Testis (tissue), 2 donors: ENCODE data around the gene BAIAP2L1.

Source experiments
- CTCF ChIP-seq, 3 experiments: fragments of 450-650 bp in 2 of 3; fragments of 200-600 bp in 1 of 3; sonication (generic) in 1 of 3; IDR thresholded peaks; one replicate each; pipeline ENCODE4 v1.5.1; 2016 to 2019; ENCODE audit warnings: antibody characterized with exemption in 3 of 3, mild to moderate bottlenecking in 2 of 3, moderate library complexity in 1 of 3
- POLR2A ChIP-seq: fragments of 450-650 bp; IDR thresholded peaks from one replicate; pipeline ENCODE4 v1.6.1; 2017; ENCODE audit warnings: antibody characterized with exemption, mild to moderate bottlenecking, moderate library complexity

GRCh38 chr7:98360221-98361130, 40.4 kb downstream of the BAIAP2L1 start:
- TF ChIP-seq CTCF (IDR thresholded peaks at IDR 0.05) (no peak), POLR2A (no peak)
